GM10248 (cell line): Measurements from ENCODE around the gene IDH1.

ENCODE experiments used
- CTCF ChIA-PET: fragments of 300-600 bp; sonication (Branson Sonifier 250); formaldehyde crosslinking; extraction: SDS; loops from one replicate; lab custom pipeline; 2021; ENCODE audit warnings: antibody characterized with exemption; lab: Yijun Ruan, JAX
- POLR2A ChIA-PET: fragments of 350-650 bp; sonication (Branson Sonifier 250); formaldehyde crosslinking; extraction: SDS; loops from one replicate; lab custom pipeline; 2020; ENCODE audit warnings: antibody characterized with exemption; lab: Yijun Ruan, JAX
- DNase-seq: peaks from one replicate; pipeline ENCODE4 v3.0.0; 2012; ENCODE audit errors: extremely low spot score
- TF ChIP-seq, protein P1 (sequence below): IDR thresholded peaks from 2 replicates; pipeline ENCODE4 v1.5.1; 2012; ENCODE audit warnings: mild to moderate bottlenecking, low read depth; ENCODE audit errors: extremely low read depth, missing control alignments, control extremely low read depth

The IDH1 gene

DNA sequence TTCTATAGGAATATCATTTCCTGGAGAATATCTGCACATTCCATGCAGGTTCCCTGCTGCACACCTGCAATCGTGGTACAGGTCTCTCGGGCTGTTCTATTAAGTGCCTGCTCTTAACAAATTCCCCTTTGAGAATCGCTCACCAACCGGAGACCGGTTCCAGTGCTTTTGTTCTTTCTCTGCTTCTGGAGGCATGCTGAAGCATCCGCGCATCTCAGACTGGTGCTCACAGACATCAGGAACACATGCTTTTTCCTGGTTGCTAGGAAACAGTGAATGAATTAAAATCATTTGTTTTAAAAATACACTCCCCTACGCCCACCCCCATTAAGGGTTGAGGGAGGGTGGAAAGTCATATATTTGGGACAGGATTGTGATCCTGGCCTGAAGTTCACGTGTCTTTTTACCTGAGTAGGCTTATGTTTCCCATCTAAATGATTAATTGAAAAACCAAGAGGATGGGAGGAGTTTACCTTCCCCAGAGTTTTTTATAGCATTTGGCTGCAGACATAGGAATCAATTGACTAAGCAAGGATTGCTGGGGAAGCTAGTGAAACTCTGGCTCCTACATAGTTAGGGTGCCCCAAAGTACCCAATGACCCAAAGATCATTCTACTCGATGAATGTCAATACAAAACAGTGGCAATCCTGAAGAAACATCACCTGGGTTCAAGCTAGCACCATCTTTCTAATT is 64.9 kb downstream of the IDH1 start, which contains the start of gene C2orf80:
TSS of gene C2orf80 (minus strand) at position 221 of the 694 bp plus-strand sequence. CDS start 3,044 bp downstream, outside the sequence.
- DNase-seq, result no peak
- TF ChIP-seq, protein P1, sequence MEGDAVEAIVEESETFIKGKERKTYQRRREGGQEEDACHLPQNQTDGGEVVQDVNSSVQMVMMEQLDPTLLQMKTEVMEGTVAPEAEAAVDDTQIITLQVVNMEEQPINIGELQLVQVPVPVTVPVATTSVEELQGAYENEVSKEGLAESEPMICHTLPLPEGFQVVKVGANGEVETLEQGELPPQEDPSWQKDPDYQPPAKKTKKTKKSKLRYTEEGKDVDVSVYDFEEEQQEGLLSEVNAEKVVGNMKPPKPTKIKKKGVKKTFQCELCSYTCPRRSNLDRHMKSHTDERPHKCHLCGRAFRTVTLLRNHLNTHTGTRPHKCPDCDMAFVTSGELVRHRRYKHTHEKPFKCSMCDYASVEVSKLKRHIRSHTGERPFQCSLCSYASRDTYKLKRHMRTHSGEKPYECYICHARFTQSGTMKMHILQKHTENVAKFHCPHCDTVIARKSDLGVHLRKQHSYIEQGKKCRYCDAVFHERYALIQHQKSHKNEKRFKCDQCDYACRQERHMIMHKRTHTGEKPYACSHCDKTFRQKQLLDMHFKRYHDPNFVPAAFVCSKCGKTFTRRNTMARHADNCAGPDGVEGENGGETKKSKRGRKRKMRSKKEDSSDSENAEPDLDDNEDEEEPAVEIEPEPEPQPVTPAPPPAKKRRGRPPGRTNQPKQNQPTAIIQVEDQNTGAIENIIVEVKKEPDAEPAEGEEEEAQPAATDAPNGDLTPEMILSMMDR, result no peak
- CTCF ChIA-PET, result interaction anchor here (1.2 to 2.0 kb wide), 2 partner anchors 11 to 15 kb away, joined by 3 to 9 read pairs; no protein-coding TSS in a partner anchor
- POLR2A ChIA-PET, result no interaction called here

DNA sequence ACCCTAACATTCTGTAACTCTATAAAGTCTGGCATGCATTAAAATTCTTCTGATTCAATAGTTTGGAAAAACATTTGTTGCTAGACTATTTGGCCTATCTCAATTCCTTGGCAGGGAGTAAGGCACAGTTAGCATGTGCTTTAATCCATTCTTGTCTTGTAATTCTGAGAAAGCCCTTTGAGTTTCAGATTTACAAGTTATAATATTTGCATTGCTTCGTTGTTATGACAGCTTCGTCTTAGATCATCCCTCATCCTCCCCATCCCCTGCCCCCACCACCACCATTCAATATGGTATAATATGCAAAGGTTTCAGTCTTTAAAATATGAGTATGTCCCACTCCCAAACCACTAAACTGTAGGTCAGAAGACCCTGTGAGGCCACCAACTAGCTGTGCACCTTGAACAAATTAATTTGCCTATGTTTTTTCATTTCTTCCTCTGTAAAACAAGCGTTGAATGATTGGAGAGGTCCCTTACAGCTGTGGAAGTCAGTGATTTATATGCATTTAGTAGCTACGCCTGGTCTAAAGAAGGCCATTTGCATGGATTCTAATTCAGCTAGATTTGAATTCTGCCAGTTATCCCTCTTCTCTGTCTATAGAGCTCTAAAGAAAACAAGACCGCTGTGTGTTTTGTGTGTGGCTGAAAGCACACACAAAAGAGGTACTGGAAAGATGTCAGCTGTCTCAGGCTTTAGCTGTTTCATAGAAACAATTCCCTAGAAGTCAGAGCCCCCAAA is 65.6 kb downstream of the IDH1 start:
- TF ChIP-seq, protein P1, result no peak
- ChIA-PET CTCF (interaction anchor here (1.2 to 2.0 kb wide), 2 partner anchors 11 to 14 kb away, joined by 3 to 9 read pairs; no protein-coding TSS in a partner anchor), POLR2A (no interaction called here)
- no peak for DNase-seq

DNA sequence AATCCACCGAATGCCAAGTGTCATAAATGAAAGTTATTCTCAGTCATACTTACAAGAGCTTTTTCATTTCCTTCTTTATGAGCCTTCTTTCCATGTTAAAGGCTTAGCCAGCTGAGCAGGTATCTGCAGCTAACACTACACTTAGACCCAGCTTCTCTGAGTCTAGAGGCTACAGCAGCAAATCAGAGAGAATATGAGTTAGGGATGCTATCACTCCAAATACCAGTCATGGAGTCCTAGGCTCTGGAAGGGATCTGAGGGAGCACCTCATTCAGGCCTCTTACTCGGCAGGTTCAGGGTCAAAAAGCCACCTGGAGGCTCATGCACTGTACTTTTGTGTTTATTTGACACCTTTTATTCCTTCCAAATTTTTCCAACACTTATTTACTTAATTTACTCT is 68.0 kb downstream of the IDH1 start:
- ChIA-PET POLR2A (no interaction called here), CTCF (interaction anchor here (1.2 to 2.0 kb wide), 2 partner anchors 12 to 41 kb away, joined by 3 to 8 read pairs; no protein-coding TSS in a partner anchor)
- no peak for DNase-seq
- TF ChIP-seq, protein P1, result no peak

GRCh38 chr2:208186465-208186864 is 68.4 kb downstream of the IDH1 start:
- ChIA-PET POLR2A (no interaction called here), CTCF (interaction anchor here (1.2 to 2.0 kb wide), 2 partner anchors 11 to 41 kb away, joined by 3 to 8 read pairs; no protein-coding TSS in a partner anchor)
- TF ChIP-seq, protein P1, result no peak
- DNase-seq, result no peak
